ENCODE data around the gene GRK1.

DNA sequence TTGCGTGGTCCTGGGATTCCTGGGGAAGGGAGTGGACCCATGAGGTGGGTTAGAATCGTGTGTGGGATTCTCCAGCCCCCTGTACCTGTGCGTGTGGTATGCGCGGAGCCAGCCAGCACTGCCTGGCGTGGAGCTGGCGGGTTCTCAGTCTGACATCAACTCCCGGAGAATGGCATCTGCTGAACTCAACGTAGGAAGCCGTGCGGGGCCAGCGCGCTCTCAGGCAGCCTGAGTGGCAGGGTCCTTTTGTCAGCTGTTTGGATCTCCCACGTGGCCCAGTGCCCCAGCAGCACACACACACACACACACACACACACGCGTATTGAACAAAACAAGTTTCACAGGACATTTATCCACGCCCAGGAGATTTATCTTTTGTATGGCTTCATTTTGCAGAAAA, 37.2 kb upstream of the GRK1 start:
- TF ChIP-seq CTCF (conservative IDR thresholded peaks at IDR 0.05): no peak
- no peak for TF ChIP-seq ZFX (IDR thresholded peaks at IDR 0.05)

Measured in C4-2B (cell line).